Body of pancreas (tissue), 4 donors: ENCODE measurements around the gene RBM33.

Experiments used
- POLR2A ChIP-seq, 3 donors: fragments of 450-650 bp; IDR thresholded peaks; one replicate each; pipeline ENCODE4 v1.6.1; 2016; ENCODE audit warnings: antibody characterized with exemption in 3 of 3, mild to moderate bottlenecking in 2 of 3
- TF ChIP-seq, protein P1 (sequence below), 7 experiments: fragments of 450-650 bp in 4 of 7; fragments of 200-600 bp in 3 of 7; sonication (generic) in 3 of 7; IDR thresholded peaks; one replicate each; pipeline ENCODE4 v1.5.1; 2016 to 2019; ENCODE audit warnings: antibody characterized with exemption in 7 of 7

DNA sequence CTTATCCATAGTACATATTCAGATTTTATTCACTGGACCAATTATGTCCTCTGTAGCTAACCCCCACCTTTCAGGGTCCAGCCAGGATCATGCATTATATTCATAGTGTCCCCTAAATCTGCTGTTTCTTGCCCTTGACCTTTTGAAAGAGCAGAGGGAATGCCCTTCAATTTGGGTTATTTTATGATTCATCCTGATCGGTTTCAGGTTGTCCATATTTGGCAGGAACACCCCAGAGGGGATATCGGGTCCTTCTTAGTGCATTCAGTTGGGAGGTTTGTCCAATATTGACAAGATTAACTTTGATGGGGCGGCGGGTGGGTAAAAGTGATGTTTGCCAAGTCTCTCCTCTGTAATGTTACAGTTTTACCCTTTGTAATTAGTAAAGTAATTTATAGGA is 106.9 kb downstream of the RBM33 start:
- TF ChIP-seq, protein P1, sequence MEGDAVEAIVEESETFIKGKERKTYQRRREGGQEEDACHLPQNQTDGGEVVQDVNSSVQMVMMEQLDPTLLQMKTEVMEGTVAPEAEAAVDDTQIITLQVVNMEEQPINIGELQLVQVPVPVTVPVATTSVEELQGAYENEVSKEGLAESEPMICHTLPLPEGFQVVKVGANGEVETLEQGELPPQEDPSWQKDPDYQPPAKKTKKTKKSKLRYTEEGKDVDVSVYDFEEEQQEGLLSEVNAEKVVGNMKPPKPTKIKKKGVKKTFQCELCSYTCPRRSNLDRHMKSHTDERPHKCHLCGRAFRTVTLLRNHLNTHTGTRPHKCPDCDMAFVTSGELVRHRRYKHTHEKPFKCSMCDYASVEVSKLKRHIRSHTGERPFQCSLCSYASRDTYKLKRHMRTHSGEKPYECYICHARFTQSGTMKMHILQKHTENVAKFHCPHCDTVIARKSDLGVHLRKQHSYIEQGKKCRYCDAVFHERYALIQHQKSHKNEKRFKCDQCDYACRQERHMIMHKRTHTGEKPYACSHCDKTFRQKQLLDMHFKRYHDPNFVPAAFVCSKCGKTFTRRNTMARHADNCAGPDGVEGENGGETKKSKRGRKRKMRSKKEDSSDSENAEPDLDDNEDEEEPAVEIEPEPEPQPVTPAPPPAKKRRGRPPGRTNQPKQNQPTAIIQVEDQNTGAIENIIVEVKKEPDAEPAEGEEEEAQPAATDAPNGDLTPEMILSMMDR (IDR thresholded peaks at IDR 0.05) = no peak
- TF ChIP-seq POLR2A (IDR thresholded peaks at IDR 0.05) = no peak
